Hepatocyte (in vitro differentiated cells): ENCODE measurements around the gene CLCF1.

Experiments
- CTCF ChIP-seq: fragments of 200-600 bp; sonication (generic); IDR thresholded peaks from 2 replicates; pipeline ENCODE4 v1.5.1; 2016; ENCODE audit warnings: antibody characterized with exemption, mild to moderate bottlenecking; ENCODE audit not compliant: poor library complexity
- EZH2 ChIP-seq: fragments of 200-600 bp; sonication (generic); IDR thresholded peaks from 2 replicates; pipeline ENCODE4 v1.6.1; 2016; ENCODE audit warnings: antibody characterized with exemption, mild to moderate bottlenecking, borderline replicate concordance

- TF ChIP-seq CTCF (no peak), EZH2 (no peak)
Observed at GRCh38 chr11:67417425-67417824, 44.0 kb upstream of the CLCF1 start.
